GM18909 (cell line): ENCODE measurements around the gene S100A13.
"Not testable (repeated sequence)": the region's sequence is repeated elsewhere in the genome, so short reads cannot be mapped to it uniquely, and the experiment has no call there.

ENCODE experiments used
- ATAC-seq: cut with Tn5 transposase; IDR thresholded peaks from one replicate; pipeline ENCODE4 v1.9.1; 2021; ENCODE audit warnings: mild to moderate bottlenecking; ENCODE audit not compliant: unreplicated experiment, poor library complexity

S100A13 gene

DNA sequence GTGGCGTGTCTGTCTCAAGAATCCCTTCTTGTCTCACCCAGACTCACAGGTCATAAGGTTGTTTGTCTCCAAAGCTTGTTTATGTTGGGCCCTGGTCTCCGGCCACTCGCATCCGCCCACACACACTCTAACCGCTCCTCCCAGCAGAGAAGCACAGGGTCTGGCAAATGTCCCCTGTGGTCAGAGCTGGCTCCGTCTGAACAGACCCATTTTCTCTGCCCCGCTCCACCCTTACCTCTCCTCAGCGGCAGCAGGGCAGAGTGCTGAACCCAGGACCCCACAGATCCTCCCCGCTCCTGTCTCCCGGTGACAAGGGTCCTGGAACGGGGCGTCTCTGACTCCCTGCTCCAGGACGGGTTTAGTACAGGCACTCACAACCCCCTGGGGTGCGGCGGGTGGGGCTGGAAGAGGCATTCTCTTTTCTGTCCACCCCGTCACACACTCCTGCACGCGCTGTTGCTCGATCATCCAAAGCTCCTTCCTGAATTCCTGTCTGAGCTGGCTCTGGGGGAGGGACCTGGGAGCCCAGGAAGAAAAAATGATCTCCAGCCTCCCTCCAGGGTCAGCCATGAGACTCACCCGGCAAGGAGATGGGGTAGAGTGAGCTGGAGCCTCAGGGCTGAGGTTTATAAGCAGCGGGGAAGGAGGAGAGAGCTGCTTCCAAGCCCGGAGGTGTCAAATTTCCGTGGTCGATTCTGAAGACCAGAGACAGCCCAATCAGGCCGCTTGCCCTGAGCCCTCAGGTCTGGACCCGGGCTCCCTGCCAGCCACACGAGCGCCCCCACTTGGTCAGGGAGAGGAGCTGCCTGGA is at the start of gene S100A13:
Gene S100A13 (minus strand): TSS at position 602 of the 811 bp plus-strand sequence. CDS start 1,033 bp downstream, outside the sequence.
- no peak for ATAC-seq

GRCh38 chr1:153673511-153673910 is 46.2 kb upstream of the S100A13 start:
- no peak for ATAC-seq

- peak; percentile 9 for ATAC-seq
Observed at GRCh38 chr1:153671628-153672353, 44.5 kb upstream of the S100A13 start.

DNA sequence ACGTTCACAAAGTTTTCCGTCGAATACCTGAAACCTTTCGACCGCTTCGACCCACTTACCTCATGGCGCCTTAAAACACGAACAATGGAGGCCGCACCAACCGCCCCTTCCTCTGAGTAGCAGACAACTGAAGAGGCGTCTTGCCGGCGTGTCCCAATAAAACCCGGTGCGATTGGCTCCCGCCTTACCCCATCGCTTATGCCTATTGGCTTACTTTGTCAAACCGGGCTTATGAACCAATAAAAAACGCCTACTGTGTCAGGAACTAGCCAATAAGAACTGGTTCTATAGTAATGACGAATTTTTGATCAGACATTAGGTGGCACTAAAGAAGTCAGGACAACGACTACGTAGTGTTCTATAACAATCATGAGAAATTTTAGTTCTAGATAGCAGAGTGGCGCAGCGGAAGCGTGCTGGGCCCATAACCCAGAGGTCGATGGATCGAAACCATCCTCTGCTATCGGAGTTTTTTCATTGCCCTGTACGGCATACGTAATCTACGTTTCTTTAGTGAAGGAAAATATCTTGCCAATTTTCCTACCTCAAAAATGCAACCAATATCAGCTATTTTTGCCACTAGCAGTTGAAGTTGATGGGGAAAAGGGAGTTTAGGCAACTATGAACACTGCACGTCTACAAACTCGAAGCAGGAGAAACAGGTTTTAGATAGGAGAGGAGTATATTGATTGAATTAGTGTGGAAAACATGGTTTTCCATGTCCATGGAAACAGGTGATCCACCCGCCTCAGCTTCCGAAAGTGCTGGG is 43.7 kb upstream of the S100A13 start, which contains the start of gene ILF2:
Gene ILF2 (minus strand): TSS at position 135 of the 769 bp plus-strand sequence. CDS start 71 bp downstream, at position 64.
- ATAC-seq = peak; percentile 92

- ATAC-seq = no peak
Observed at GRCh38 chr1:153670257-153670858, 43.1 kb upstream of the S100A13 start.

GRCh38 chr1:153669606-153670005 is 42.3 kb upstream of the S100A13 start:
- ATAC-seq = no peak

DNA sequence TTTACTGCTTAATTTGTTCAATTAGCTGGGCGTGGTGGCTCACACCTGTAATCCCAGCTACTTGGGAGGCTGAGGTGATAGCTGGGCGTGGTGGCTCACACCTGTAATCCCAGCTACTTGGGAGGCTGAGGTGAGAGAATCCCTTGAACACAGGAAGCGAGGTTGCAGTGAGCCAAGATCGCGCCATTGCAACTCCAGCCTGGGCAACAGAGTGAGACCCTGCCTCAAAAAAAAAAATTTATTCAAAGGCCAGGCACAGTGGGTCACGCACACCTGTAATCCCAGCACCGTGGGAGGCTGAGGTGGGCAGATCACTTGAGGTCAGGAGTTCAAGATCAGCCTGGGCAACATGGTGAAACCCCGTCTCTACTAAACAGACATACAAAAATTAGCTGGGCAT is 41.4 kb upstream of the S100A13 start:
- ATAC-seq = not testable (repeated sequence)

GRCh38 chr1:153667439-153667838 is 40.1 kb upstream of the S100A13 start:
- no peak for ATAC-seq

- no peak for ATAC-seq
Observed at GRCh38 chr1:153663211-153663610, 35.9 kb upstream of the S100A13 start.

- no peak for ATAC-seq
Observed at GRCh38 chr1:153662269-153662668, 35.0 kb upstream of the S100A13 start.

- no peak for ATAC-seq
Observed at GRCh38 chr1:153661111-153661708, 33.9 kb upstream of the S100A13 start.

GRCh38 chr1:153659656-153660055 is 32.4 kb upstream of the S100A13 start:
- no peak for ATAC-seq

- ATAC-seq = no peak
Observed at GRCh38 chr1:153659175-153659534, 31.9 kb upstream of the S100A13 start.

GRCh38 chr1:153658400-153659174 is 31.3 kb upstream of the S100A13 start, which contains the start of gene SNAPIN:
Gene SNAPIN (plus strand): TSS chr1:153658703. CDS start chr1:153658744, 41 bp downstream.
- ATAC-seq = peak; percentile 89

GRCh38 chr1:153655333-153655732 is 28.0 kb upstream of the S100A13 start:
- ATAC-seq = no peak

GRCh38 chr1:153652805-153653500 is 25.6 kb upstream of the S100A13 start:
- ATAC-seq = no peak

DNA sequence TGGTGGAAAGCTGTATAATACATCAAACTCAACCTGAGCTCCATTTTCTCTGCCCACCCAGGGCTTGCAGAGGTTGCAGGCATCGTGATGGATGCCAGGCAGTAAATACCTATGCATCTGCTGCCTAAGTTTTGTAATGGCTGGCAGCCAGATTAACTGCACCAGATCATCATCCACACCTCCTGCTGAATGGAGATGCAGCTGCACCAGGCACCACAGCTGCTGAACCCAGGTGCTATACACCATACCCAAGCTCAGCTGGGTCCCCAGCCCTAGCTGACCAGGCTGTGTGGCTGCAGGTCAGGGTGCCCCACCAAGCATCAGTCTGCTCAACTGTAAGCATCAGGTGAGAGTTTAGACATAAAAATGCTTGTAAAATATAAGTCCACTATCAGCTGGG is 24.5 kb upstream of the S100A13 start:
- ATAC-seq = no peak

DNA sequence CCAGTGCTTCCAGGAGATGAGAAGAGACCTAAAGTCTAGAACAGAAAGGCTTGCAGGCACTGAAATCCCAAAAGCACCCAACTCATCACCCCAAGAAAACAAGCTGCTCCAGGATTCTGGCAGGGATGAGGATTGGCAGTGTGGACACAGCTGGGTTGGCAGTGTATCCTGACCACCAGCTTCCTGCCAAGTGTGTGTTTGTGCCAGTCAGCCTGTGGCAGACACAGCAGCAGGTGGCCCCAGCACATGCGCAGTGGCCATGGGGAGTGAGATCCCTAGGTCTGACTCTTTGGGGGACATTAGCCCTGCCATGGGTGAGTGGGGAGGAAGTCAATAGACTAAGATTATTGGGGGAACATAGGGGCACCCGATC is 22.5 kb upstream of the S100A13 start:
- no peak for ATAC-seq
